HL-60 (cell line): ENCODE results near the gene PTPRR.

Experiments
- GABPA ChIP-seq: IDR thresholded peaks from 2 replicates; pipeline ENCODE4 v1.6.1; 2012; ENCODE audit warnings: low read depth
- POLR2AphosphoS5 ChIP-seq: IDR thresholded peaks from 2 replicates; pipeline ENCODE4 v1.6.1; 2012; ENCODE audit warnings: low read depth
- TF ChIP-seq, protein P1 (sequence below): IDR thresholded peaks from one replicate; pipeline ENCODE4 v1.5.1; 2011; ENCODE audit warnings: low read length, control low read depth, inconsistent platforms; ENCODE audit not compliant: insufficient read depth
- TF ChIP-seq, protein P2 (sequence below): IDR thresholded peaks from 2 replicates; pipeline ENCODE4 v1.6.1; 2012; ENCODE audit warnings: low read depth; ENCODE audit not compliant: insufficient replicate concordance

GRCh38 chr12:70752327-70752726, 168.2 kb downstream of the PTPRR start:
- TF ChIP-seq POLR2AphosphoS5 (no peak), GABPA (no peak)
- TF ChIP-seq, protein P1, sequence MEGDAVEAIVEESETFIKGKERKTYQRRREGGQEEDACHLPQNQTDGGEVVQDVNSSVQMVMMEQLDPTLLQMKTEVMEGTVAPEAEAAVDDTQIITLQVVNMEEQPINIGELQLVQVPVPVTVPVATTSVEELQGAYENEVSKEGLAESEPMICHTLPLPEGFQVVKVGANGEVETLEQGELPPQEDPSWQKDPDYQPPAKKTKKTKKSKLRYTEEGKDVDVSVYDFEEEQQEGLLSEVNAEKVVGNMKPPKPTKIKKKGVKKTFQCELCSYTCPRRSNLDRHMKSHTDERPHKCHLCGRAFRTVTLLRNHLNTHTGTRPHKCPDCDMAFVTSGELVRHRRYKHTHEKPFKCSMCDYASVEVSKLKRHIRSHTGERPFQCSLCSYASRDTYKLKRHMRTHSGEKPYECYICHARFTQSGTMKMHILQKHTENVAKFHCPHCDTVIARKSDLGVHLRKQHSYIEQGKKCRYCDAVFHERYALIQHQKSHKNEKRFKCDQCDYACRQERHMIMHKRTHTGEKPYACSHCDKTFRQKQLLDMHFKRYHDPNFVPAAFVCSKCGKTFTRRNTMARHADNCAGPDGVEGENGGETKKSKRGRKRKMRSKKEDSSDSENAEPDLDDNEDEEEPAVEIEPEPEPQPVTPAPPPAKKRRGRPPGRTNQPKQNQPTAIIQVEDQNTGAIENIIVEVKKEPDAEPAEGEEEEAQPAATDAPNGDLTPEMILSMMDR, result no peak
- TF ChIP-seq, protein P2, sequence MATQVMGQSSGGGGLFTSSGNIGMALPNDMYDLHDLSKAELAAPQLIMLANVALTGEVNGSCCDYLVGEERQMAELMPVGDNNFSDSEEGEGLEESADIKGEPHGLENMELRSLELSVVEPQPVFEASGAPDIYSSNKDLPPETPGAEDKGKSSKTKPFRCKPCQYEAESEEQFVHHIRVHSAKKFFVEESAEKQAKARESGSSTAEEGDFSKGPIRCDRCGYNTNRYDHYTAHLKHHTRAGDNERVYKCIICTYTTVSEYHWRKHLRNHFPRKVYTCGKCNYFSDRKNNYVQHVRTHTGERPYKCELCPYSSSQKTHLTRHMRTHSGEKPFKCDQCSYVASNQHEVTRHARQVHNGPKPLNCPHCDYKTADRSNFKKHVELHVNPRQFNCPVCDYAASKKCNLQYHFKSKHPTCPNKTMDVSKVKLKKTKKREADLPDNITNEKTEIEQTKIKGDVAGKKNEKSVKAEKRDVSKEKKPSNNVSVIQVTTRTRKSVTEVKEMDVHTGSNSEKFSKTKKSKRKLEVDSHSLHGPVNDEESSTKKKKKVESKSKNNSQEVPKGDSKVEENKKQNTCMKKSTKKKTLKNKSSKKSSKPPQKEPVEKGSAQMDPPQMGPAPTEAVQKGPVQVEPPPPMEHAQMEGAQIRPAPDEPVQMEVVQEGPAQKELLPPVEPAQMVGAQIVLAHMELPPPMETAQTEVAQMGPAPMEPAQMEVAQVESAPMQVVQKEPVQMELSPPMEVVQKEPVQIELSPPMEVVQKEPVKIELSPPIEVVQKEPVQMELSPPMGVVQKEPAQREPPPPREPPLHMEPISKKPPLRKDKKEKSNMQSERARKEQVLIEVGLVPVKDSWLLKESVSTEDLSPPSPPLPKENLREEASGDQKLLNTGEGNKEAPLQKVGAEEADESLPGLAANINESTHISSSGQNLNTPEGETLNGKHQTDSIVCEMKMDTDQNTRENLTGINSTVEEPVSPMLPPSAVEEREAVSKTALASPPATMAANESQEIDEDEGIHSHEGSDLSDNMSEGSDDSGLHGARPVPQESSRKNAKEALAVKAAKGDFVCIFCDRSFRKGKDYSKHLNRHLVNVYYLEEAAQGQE, result no peak
